NCI-H2171 (cell line): Measurements from ENCODE around the gene CHST5.
"Not testable (repeated sequence)": the region's sequence is repeated elsewhere in the genome, so short reads cannot be mapped to it uniquely, and the experiment has no call there.

ENCODE experiments used
- DNase-seq: peaks from one replicate; lab custom pipeline; 2025; lab: John Stamatoyannopoulos, UW

The CHST5 gene

GRCh38 chr16:75550211-75550662, 14.3 kb upstream of the CHST5 start:
- DNase-seq, result no peak

GRCh38 chr16:75548456-75548855, 12.5 kb upstream of the CHST5 start:
- DNase-seq, result not testable (repeated sequence)

GRCh38 chr16:75546293-75546692, 10.4 kb upstream of the CHST5 start:
- DNase-seq, result no peak

GRCh38 chr16:75545879-75546278, 10.0 kb upstream of the CHST5 start:
- DNase-seq, result not testable (repeated sequence)

- DNase-seq, result not testable (repeated sequence)
Measured at GRCh38 chr16:75542462-75542861, 6.6 kb upstream of the CHST5 start.

GRCh38 chr16:75541236-75541635, 5.3 kb upstream of the CHST5 start:
- DNase-seq, result no peak

GRCh38 chr16:75538882-75539565, 3.1 kb upstream of the CHST5 start:
- DNase-seq, result not testable (repeated sequence)

GRCh38 chr16:75537776-75538175, 1.9 kb upstream of the CHST5 start:
- DNase-seq, result no peak

- DNase-seq, result no peak
Measured at GRCh38 chr16:75535211-75535843, 581 bp downstream of the CHST5 start.

GRCh38 chr16:75534560-75535205, 1.2 kb downstream of the CHST5 start:
- DNase-seq, result no peak

GRCh38 chr16:75532791-75533190, 3.1 kb downstream of the CHST5 start:
- DNase-seq, result no peak

- DNase-seq, result no peak
Measured at GRCh38 chr16:75532142-75532765, 3.7 kb downstream of the CHST5 start.

- DNase-seq, result no peak
Measured at GRCh38 chr16:75529959-75530358, 5.9 kb downstream of the CHST5 start.

- no peak for DNase-seq
Measured at GRCh38 chr16:75529056-75529905, 6.6 kb downstream of the CHST5 start.

GRCh38 chr16:75527825-75528299, 8.0 kb downstream of the CHST5 start:
- DNase-seq, result no peak

GRCh38 chr16:75526032-75526790, 9.7 kb downstream of the CHST5 start:
- no peak for DNase-seq

- no peak for DNase-seq
Measured at GRCh38 chr16:75519175-75519574, 16.7 kb downstream of the CHST5 start.

GRCh38 chr16:75516189-75516966, 19.5 kb downstream of the CHST5 start:
- not testable (repeated sequence) for DNase-seq

- no peak for DNase-seq
Measured at GRCh38 chr16:75514296-75514695, 21.6 kb downstream of the CHST5 start.

- no peak for DNase-seq
Measured at GRCh38 chr16:75506574-75506973, 29.3 kb downstream of the CHST5 start.
